ENCODE results near the gene SORT1. TPM values are rescaled to one million over a fixed set of nuclear protein-coding genes. Genes with fewer than 3 reads are reported as not detected.

Gene SORT1
- total and polyA plus RNA-seq, 2 of the 13 experiments (the other 11 are each of a cell fraction or from before 2014, with no cell fraction given) = 32.4 to 93.0 TPM

- Histone ChIP-seq H3K79me2 (ENCODE audit: insufficient read depth, low read length) (no peaks in the 10 kb centered on the region), H4K20me1 (ENCODE audit: insufficient read depth, low read length) (no peaks in the 10 kb centered on the region), H3K4me3 (replicated peaks in 1 of 3; ENCODE audit: insufficient read depth in 1 of 3, low read depth in 2 of 3, low read length in 3 of 3) (no peak overlapping the region), H3K4me1 (ENCODE audit: insufficient read depth, low read length) (peaks cover 22% of the 10 kb centered on the region), H2AFZ (ENCODE audit: low read length) (no peak overlapping the region), H3K4me2 (ENCODE audit: low read depth, low read length) (no peak overlapping the region), H3K27me3 (ENCODE audit: control insufficient read depth in 1 of 2, insufficient read depth in 2 of 2, low read length in 2 of 2) (no peaks in the 10 kb centered on the region), H3K36me3 (replicated peaks in 1 of 2; ENCODE audit: control insufficient read depth in 1 of 2, insufficient read depth in 2 of 2, low read length in 2 of 2) (peaks cover 20 to 63% of the 10 kb centered on the region in 2 experiments), H3K27ac (ENCODE audit: extremely low read length, insufficient read depth, low read length) (no peak overlapping the region), H3K9me3 (ENCODE audit: low read length) (no peaks in the 10 kb centered on the region), H3K9ac (ENCODE audit: insufficient read depth, low read depth, low read length) (no peak overlapping the region)
- TF ChIP-seq TBX2 (CRISPR knock-in tag; IDR thresholded peaks at IDR 0.05; ENCODE audit: borderline replicate concordance) (no peak), EP300 (IDR thresholded peaks at IDR 0.05; ENCODE audit: low read depth in 2 of 2, low read length in 2 of 2) (no peak), EP300 (CRISPR knock-in tag; IDR thresholded peaks at IDR 0.05; ENCODE audit: borderline replicate concordance) (no peak), HMG20B (CRISPR knock-in tag; conservative IDR thresholded peaks at IDR 0.05) (no peak), KDM4B (CRISPR knock-in tag; IDR thresholded peaks at IDR 0.05) (no peak), ZNF784 (CRISPR knock-in tag; IDR thresholded peaks at IDR 0.05; ENCODE audit: borderline replicate concordance) (no peak), POGK (CRISPR knock-in tag; conservative IDR thresholded peaks at IDR 0.05) (no peak), MIXL1 (CRISPR knock-in tag; IDR thresholded peaks at IDR 0.05) (no peak), ZNF691 (CRISPR knock-in tag; IDR thresholded peaks at IDR 0.05; ENCODE audit: borderline replicate concordance, low read depth) (no peak), U2AF2 (IDR thresholded peaks at IDR 0.05; ENCODE audit: low read depth, low read length) (no peak)
- DNase-seq (ENCODE audit: low spot score) = no peak
- POLR2A ChIA-PET = no interaction called here
- intact Hi-C loops (cut with micrococcal nuclease; ENCODE audit: unreplicated experiment) = loop anchor here (5.0 kb wide), 1 partner anchor 46 kb away; the partner anchor contains the start of gene SORT1
- no peak for ATAC-seq
- no TSS peak for BruUV-seq (replicated peaks)
- CTCF ChIA-PET (ENCODE audit: low intra/inter-chr PET ratio, low total read pairs) = no interaction called here
- in situ Hi-C loops (cut with HindIII; ENCODE audit: extremely low pct_ligation_motif_present, low pct_unique_long_range_greater_than_20kb) = no loop called here
- no peak for FAIRE-seq
- 84% methylated on average over 5 of the region's 5 CpGs for WGBS (ENCODE audit: low lambda C conversion rate)
Measured at GRCh38 chr1:109351457-109351856, 46.3 kb downstream of the SORT1 start.
